DMS 273 (cell line): Measurements from ENCODE around the gene PPP1R12B.
"Not testable (repeated sequence)": the region's sequence is repeated elsewhere in the genome, so short reads cannot be mapped to it uniquely, and the experiment has no call there.

ENCODE experiments used
- DNase-seq: peaks from one replicate; lab custom pipeline; 2025; ENCODE audit not compliant: unreplicated experiment; lab: John Stamatoyannopoulos, UW

Gene PPP1R12B

GRCh38 chr1:202625416-202626360, 277.2 kb downstream of the PPP1R12B start:
- DNase-seq, result peak; percentile 87

DNA sequence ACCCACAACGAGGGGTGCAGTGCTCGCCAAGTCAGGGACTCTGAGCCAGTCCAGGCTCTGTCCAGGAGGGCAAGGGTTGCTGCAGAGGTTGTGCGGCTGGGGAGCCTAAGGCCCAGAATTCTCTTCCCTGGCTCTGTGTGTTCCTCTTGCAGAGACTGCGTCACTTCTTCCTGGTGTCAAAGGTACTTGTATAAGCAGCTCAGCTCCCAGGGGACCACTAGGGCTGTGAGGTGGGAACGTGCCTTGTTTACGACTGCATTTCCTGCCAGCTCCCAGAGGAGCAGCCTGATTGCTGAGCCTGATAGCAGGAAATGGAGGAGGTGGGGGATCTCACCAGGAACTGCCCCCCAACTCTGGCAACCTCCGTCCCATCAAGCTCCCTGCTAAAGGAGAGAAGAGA, 278.5 kb downstream of the PPP1R12B start:
- not testable (repeated sequence) for DNase-seq

DNA sequence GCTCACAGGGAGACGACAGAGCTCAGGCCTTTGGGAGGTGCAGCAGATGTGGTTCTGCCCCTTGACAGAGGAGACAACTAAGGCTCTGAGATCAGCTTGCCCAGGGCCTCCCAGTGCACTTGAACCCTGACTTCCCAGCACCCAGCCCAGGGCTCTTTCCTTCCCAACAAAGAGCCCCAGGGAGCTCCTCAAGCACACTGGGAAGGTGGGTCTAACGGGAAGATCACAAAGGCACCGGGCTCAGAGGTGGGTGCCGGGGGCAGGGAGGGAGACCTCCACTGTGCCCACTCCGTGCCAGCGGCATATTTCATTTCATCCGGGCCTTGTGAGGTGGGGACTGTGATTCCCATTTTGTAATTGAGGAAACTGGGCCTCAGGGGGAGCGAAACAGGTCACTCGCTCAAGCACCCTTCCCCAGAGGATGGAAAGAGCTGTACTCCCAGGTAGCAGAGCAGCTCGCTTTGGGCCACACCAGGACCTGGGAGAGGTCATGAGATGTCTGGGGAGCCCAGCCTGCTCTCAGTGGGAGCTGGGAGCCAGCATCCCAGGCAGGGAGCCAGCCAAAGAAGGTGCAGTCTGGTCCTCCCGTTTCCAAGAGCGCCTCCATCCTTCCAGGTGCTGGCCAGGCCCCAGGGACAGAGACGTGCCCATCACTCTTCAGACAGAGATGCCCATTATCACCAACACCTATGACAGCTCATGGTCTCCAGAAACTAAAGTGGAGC, 279.5 kb downstream of the PPP1R12B start:
- DNase-seq, result no peak

- no peak for DNase-seq
Observed at GRCh38 chr1:202628646-202629215, 280.2 kb downstream of the PPP1R12B start.

DNA sequence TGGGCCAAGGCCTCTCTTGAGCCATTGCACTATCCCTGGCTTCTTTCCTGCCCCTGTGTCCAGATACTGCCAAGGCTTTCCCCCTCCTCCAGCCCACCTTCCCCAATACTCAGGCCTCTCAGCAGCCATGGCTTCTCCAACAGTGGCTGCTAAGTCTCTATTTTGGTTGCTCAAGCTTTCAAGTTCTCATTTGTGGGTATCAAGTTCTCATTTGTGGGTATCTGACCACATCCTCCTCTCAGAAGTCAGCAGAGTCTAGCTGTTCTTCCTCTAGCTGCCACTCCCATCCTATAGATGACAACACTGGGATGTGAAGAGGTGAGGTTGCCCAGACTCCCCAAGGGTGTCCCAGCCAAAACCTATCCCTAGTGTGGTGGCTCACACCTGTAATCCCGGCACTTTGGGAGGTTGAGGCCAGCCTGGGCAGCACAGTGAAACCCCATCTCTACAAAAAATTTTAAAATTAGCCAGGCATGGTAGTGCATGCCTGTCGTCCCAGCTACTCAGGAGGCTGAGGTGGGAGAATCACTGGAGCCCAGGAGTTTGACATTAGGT, 280.8 kb downstream of the PPP1R12B start:
- DNase-seq, result not testable (repeated sequence)

- not testable (repeated sequence) for DNase-seq
Observed at GRCh38 chr1:202630096-202630495, 281.6 kb downstream of the PPP1R12B start.

GRCh38 chr1:202630541-202630940, 282.0 kb downstream of the PPP1R12B start:
- no peak for DNase-seq

- DNase-seq, result no peak
Observed at GRCh38 chr1:202631076-202631923, 282.8 kb downstream of the PPP1R12B start.

- no peak for DNase-seq
Observed at GRCh38 chr1:202632241-202632640, 283.7 kb downstream of the PPP1R12B start.

- DNase-seq, result not testable (repeated sequence)
Observed at GRCh38 chr1:202636171-202636570, 287.7 kb downstream of the PPP1R12B start.

- DNase-seq, result peak; percentile 83
Observed at GRCh38 chr1:202637321-202638018, 289.0 kb downstream of the PPP1R12B start.

- peak; percentile 83 for DNase-seq
Observed at GRCh38 chr1:202638019-202638700, 289.7 kb downstream of the PPP1R12B start.

DNA sequence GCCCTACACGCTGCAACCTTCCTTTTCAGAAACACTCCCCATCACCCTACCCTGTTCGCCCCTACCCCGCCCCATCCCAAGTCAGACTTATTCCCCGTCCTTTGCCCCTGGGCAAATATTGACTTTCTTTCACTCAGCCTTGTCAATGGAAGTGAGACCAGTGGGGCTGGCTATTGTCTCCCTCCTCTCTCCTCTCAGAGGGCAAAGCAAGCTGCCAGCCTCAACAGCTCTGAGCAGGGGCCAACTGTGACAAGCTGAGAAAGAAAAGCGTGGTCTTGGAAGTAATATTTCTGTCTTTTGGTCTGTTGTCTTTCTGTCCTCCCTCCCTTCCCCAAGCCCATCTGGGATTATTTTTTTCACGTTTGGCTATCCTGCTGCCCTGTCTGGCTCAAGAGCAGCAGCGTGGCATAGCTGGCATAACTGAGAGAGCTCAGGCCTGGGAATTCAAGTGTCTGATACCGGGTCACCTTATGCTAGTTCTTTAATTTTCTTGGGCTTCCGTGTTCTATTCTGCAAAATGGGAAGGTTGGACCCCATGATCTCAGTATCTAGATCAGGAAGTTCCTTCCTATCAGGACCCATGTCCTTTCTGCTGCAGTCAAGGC, 290.3 kb downstream of the PPP1R12B start:
- DNase-seq, result peak; percentile 82

GRCh38 chr1:202639500-202639899, 291.0 kb downstream of the PPP1R12B start:
- peak; percentile 30 for DNase-seq

GRCh38 chr1:202642212-202642611, 293.7 kb downstream of the PPP1R12B start:
- DNase-seq, result no peak
